Measurements from ENCODE around the gene MLXIP.
"Not testable (repeated sequence)": the region's sequence is repeated elsewhere in the genome, so short reads cannot be mapped to it uniquely, and the experiment has no call there.

The MLXIP gene

DNA sequence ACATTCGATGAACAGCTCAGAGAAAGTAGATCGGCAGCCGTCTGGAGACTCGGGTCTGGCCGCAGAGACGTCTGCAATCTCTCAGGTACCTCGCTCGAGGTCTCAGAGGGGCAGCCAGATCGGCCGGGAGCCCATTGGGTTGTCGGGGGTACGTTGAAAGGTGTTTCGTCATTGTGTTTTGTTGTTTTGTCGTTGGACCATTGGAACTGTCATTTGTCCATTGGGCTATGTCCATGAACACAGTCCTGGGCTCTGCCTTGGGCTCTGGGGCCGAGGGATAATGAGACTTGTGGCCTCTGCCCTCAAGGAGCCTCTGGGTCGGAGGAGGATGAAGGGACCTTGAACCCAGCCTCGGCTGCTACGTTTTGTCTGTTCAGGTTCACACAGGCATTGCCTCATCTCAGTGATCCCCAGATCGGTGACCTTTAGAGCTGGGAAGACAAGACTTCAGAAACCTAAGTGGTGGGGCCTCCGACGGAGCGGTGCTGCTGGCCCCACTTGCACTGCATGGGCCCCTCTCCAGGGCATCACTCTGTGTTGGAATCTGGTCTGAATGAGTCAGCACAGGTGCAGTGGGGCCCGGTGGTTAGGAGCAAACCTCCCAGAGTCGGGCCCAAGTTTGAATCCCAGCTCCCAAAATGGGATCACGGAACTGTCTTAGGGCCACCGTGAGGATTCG, 23.6 kb upstream of the MLXIP start:
- TF ChIP-seq, protein P1, sequence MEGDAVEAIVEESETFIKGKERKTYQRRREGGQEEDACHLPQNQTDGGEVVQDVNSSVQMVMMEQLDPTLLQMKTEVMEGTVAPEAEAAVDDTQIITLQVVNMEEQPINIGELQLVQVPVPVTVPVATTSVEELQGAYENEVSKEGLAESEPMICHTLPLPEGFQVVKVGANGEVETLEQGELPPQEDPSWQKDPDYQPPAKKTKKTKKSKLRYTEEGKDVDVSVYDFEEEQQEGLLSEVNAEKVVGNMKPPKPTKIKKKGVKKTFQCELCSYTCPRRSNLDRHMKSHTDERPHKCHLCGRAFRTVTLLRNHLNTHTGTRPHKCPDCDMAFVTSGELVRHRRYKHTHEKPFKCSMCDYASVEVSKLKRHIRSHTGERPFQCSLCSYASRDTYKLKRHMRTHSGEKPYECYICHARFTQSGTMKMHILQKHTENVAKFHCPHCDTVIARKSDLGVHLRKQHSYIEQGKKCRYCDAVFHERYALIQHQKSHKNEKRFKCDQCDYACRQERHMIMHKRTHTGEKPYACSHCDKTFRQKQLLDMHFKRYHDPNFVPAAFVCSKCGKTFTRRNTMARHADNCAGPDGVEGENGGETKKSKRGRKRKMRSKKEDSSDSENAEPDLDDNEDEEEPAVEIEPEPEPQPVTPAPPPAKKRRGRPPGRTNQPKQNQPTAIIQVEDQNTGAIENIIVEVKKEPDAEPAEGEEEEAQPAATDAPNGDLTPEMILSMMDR (IDR thresholded peaks at IDR 0.05; ENCODE audit: control insufficient read depth, extremely low read depth, insufficient read depth), result no peak
- no peak for DNase-seq (ENCODE audit: low read depth)
- no peak overlapping the region for H3K4me3 ChIP-seq (ENCODE audit: low read depth, low read length)

GRCh38 chr12:122056406-122056805, 22.1 kb upstream of the MLXIP start:
- H3K4me3 ChIP-seq (ENCODE audit: low read depth, low read length); DNase-seq (ENCODE audit: low read depth): not testable (repeated sequence)

GRCh38 chr12:122057007-122057735, 21.4 kb upstream of the MLXIP start:
- DNase-seq (ENCODE audit: low read depth), result no peak
- H3K4me3 ChIP-seq (ENCODE audit: low read depth, low read length), result no peak overlapping the region
- TF ChIP-seq, protein P1 (IDR thresholded peaks at IDR 0.05; ENCODE audit: control insufficient read depth, extremely low read depth, insufficient read depth), result no peak

DNA sequence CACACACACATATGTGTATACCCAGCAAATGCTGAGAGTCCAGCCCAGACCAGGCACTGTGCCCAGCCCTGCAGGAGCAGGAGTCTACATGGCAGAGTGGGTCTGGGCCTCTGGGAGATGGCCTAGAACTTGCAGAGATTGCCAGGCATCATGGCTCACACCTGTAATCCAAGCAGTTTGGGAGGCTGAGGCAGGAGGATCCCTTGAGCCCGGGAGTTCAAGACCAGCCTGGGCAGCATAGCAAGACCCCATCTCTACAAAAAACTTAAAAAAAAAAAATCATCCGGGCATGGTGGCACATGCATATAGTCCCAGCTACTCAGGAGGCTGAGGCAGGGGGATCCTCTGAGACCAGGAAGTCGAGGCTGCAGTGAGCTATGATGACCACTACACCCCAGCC, 20.8 kb upstream of the MLXIP start:
- TF ChIP-seq, protein P1 (IDR thresholded peaks at IDR 0.05; ENCODE audit: control insufficient read depth, extremely low read depth, insufficient read depth), result no peak
- no peak for DNase-seq (ENCODE audit: low read depth)
- no peak overlapping the region for H3K4me3 ChIP-seq (ENCODE audit: low read depth, low read length)

GRCh38 chr12:122058549-122059149, 19.9 kb upstream of the MLXIP start:
- no peak for DNase-seq (ENCODE audit: low read depth)
- no peak overlapping the region for H3K4me3 ChIP-seq (ENCODE audit: low read depth, low read length)
- TF ChIP-seq, protein P1 (IDR thresholded peaks at IDR 0.05; ENCODE audit: control insufficient read depth, extremely low read depth, insufficient read depth), result no peak

- no peak for DNase-seq (ENCODE audit: low read depth)
- TF ChIP-seq, protein P1 (IDR thresholded peaks at IDR 0.05; ENCODE audit: control insufficient read depth, extremely low read depth, insufficient read depth), result no peak
- no peak overlapping the region for H3K4me3 ChIP-seq (ENCODE audit: low read depth, low read length)
Measured at GRCh38 chr12:122059203-122059960, 19.2 kb upstream of the MLXIP start.

GRCh38 chr12:122060081-122060501, 18.5 kb upstream of the MLXIP start:
- no peak overlapping the region for H3K4me3 ChIP-seq (ENCODE audit: low read depth, low read length)
- TF ChIP-seq, protein P1 (IDR thresholded peaks at IDR 0.05; ENCODE audit: control insufficient read depth, extremely low read depth, insufficient read depth), result no peak
- DNase-seq (ENCODE audit: low read depth), result no peak

Measured in LNCaP clone FGC (cell line).